CD14-positive monocyte (primary cell): ENCODE results near the gene RBM42. TPM values are rescaled to one million over a fixed set of nuclear protein-coding genes. Genes with fewer than 3 reads are reported as not detected.
"Not testable (repeated sequence)": the region's sequence is repeated elsewhere in the genome, so short reads cannot be mapped to it uniquely, and the experiment has no call there.

Source experiments
- DNase-seq, 3 donors: peaks; one replicate each; pipeline ENCODE4 v3.0.0-alpha.2; 2011 to 2022
- H2AFZ ChIP-seq: 2 replicates; pipeline ENCODE4 v1.6.0; 2012; ENCODE audit warnings: mild to moderate bottlenecking, low read depth, low read length, inconsistent platforms; ENCODE audit not compliant: insufficient read depth, poor library complexity, severe bottlenecking
- H3K27ac ChIP-seq, 2 donors: 1 replicate in 1 of 2; 2 replicates in 1 of 2; pipeline ENCODE4 v1.5.1; 2012 to 2013; ENCODE audit warnings: low read length in 2 of 2, control low read depth in 1 of 2, inconsistent platforms in 1 of 2, low read depth in 1 of 2, mild to moderate bottlenecking in 1 of 2
- H3K27me3 ChIP-seq, 2 donors: one replicate each; pipeline versions ENCODE4 v1.6.0 to v1.6.1; 2011 to 2013; ENCODE audit warnings: low read length in 2 of 2; ENCODE audit not compliant: control insufficient read depth in 2 of 2, insufficient read depth in 2 of 2
- H3K36me3 ChIP-seq, 2 donors: replicated peaks in 1 of 2; 1 replicate in 1 of 2; 2 replicates in 1 of 2; pipeline versions ENCODE4 v1.5.1 to v1.6.1; 2012 to 2013; ENCODE audit warnings: low read length in 2 of 2, control low read depth in 1 of 2, inconsistent platforms in 1 of 2, mild to moderate bottlenecking in 1 of 2; ENCODE audit not compliant: insufficient read depth in 2 of 2, control insufficient read depth in 1 of 2
- H3K4me1 ChIP-seq, 2 donors: 1 replicate in 1 of 2; 2 replicates in 1 of 2; pipeline versions ENCODE4 v1.5.1 to v1.6.1; 2012 to 2013; ENCODE audit warnings: low read length in 2 of 2, control low read depth in 1 of 2, inconsistent platforms in 1 of 2, mild to moderate bottlenecking in 1 of 2, moderate library complexity in 1 of 2; ENCODE audit not compliant: insufficient read depth in 2 of 2, control insufficient read depth in 1 of 2
- H3K4me2 ChIP-seq: replicated peaks from 2 replicates; pipeline ENCODE3; 2012; ENCODE audit warnings: low read length, moderate library complexity, mild to moderate bottlenecking; ENCODE audit not compliant: poor library complexity, severe bottlenecking; ENCODE audit errors: extremely low read depth
- H3K4me3 ChIP-seq, 3 experiments: fragments of 200-600 bp in 1 of 3; sonication (generic) in 1 of 3; replicated peaks in 1 of 3; 1 replicate in 2 of 3; 2 replicates in 1 of 3; pipeline ENCODE4 v1.5.1; 2011 to 2013; ENCODE audit warnings: low read length in 3 of 3, mild to moderate bottlenecking in 3 of 3, control low read depth in 2 of 3, low read depth in 2 of 3, inconsistent platforms in 1 of 3, moderate library complexity in 1 of 3
- H3K79me2 ChIP-seq: 2 replicates; pipeline ENCODE4 v1.6.0; 2012; ENCODE audit warnings: mild to moderate bottlenecking, control low read depth, inconsistent platforms, low read length, moderate library complexity; ENCODE audit not compliant: insufficient read depth
- H3K9ac ChIP-seq: 2 replicates; pipeline ENCODE4 v1.6.0; 2017; ENCODE audit warnings: low read length, mild to moderate bottlenecking; ENCODE audit not compliant: insufficient read depth, poor library complexity, severe bottlenecking
- H3K9me3 ChIP-seq, 2 donors: replicated peaks in 1 of 2; 1 replicate in 1 of 2; 2 replicates in 1 of 2; pipeline versions ENCODE4 v1.5.1 to v1.6.1; 2012 to 2013; ENCODE audit warnings: low read length in 2 of 2, control low read depth in 1 of 2; ENCODE audit not compliant: control insufficient read depth in 1 of 2, insufficient read depth in 1 of 2
- H4K20me1 ChIP-seq: 2 replicates; pipeline ENCODE4 v1.6.0; 2012; ENCODE audit warnings: mild to moderate bottlenecking, low read length, control low read depth, moderate library complexity; ENCODE audit not compliant: insufficient read depth
- H3K27ac Mint-ChIP-seq, 7 donors: one replicate each; pipeline ENCODE4 v1.8.0; 2020; ENCODE audit warnings: mild to moderate bottlenecking in 7 of 7, mixed read lengths in 7 of 7, moderate library complexity in 6 of 7, inconsistent platforms in 2 of 7
- H3K27me3 Mint-ChIP-seq, 3 donors: one replicate each; pipeline ENCODE4 v1.8.0; 2021 to 2022; ENCODE audit warnings: low read depth in 3 of 3, mild to moderate bottlenecking in 3 of 3, mixed read lengths in 3 of 3, moderate library complexity in 3 of 3, inconsistent platforms in 1 of 3
- H3K36me3 Mint-ChIP-seq, 2 donors: one replicate each; pipeline ENCODE4 v1.8.0; 2020; ENCODE audit warnings: mixed read lengths in 2 of 2, inconsistent platforms in 1 of 2, mild to moderate bottlenecking in 1 of 2
- H3K4me1 Mint-ChIP-seq: one replicate; pipeline ENCODE4 v1.8.0; 2020; ENCODE audit warnings: mild to moderate bottlenecking, mixed read lengths
- H3K4me3 Mint-ChIP-seq, 2 donors: one replicate each; pipeline ENCODE4 v1.8.0; 2020; ENCODE audit warnings: mild to moderate bottlenecking in 2 of 2, mixed read lengths in 2 of 2, moderate library complexity in 1 of 2
- H3K9me3 Mint-ChIP-seq, 7 donors: one replicate each; pipeline ENCODE4 v1.8.0; 2020 to 2022; ENCODE audit warnings: mixed read lengths in 7 of 7, mild to moderate bottlenecking in 6 of 7, moderate library complexity in 6 of 7, inconsistent platforms in 2 of 7
- WGBS: methylation state at CpG from one replicate; pipeline ENCODE4 v1.1.5; 2013; ENCODE audit warnings: missing lambda C conversion rate; ENCODE audit not compliant: insufficient coverage; 5-methylcytosine and 5-hydroxymethylcytosine counted together
- intact Hi-C, 2 donors: fragments of 100-400 bp; cut with micrococcal nuclease; formaldehyde crosslinking; loops; one replicate each; pipeline versions ENCODE4 v1.15.0 to v1.15.1; 2023
- polyA plus RNA-seq, 3 donors: library from polyadenylated mRNA; depleted of rRNA in 1 of 3; unstranded in 2 of 3; stranded (reverse) in 1 of 3; fragments of 300-500 nt in 2 of 3; fragments of >200 nt in 1 of 3; fragmentation: Illumina TruSeq in 2 of 3; gene quantifications; 1 replicate in 2 of 3; 2 replicates in 1 of 3; pipeline ENCODE4 v1.2.3, GENCODE V29; 2012 to 2021
- TF ChIP-seq, protein P1 (sequence below): fragments of 200-600 bp; IDR thresholded peaks from one replicate; pipeline ENCODE4 v1.8.0; 2022; ENCODE audit warnings: antibody characterized with exemption, mild to moderate bottlenecking

RBM42 gene
- polyA plus RNA-seq, 3 donors, result 29.5 to 53.3 (median 50.3) TPM

DNA sequence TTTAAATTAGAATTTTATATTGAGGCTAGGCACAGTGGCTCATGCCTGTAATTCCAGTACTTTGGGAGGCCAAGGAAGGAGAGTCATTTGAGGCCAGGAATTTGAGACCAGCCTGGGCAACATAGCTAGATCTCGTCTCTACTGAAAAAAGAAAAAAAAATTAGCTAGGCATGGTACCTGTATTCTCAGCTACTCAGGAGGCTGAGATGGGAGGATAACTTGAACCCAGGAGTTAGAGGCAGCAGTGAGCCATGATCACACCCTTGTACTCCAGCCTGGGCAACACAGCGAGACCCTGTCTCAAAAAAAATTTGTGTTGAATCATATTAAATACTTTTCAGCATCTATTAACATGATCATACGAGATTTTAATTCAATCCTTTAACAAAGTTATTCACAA is 38.0 kb upstream of the RBM42 start:
- no peak overlapping the region for H3K27ac ChIP-seq
- H2AFZ ChIP-seq, result no peak overlapping the region
- Mint-ChIP-seq H3K27me3 (peaks cover 8 to 16% (median 11%) of the 10 kb centered on the region in 3 donors), H3K4me3 (no peak overlapping the region), H3K4me1 (no peaks in the 10 kb centered on the region), H3K27ac (no peak overlapping the region), H3K9me3 (peaks cover 0 to 5% (median 2%) of the 10 kb centered on the region in 7 donors), H3K36me3 (no peaks in the 10 kb centered on the region)
- no peak for DNase-seq
- no peak overlapping the region for H3K9ac ChIP-seq
- no peaks in the 10 kb centered on the region for H3K79me2 ChIP-seq
- no peak overlapping the region for H3K4me3 ChIP-seq
- TF ChIP-seq, protein P1, sequence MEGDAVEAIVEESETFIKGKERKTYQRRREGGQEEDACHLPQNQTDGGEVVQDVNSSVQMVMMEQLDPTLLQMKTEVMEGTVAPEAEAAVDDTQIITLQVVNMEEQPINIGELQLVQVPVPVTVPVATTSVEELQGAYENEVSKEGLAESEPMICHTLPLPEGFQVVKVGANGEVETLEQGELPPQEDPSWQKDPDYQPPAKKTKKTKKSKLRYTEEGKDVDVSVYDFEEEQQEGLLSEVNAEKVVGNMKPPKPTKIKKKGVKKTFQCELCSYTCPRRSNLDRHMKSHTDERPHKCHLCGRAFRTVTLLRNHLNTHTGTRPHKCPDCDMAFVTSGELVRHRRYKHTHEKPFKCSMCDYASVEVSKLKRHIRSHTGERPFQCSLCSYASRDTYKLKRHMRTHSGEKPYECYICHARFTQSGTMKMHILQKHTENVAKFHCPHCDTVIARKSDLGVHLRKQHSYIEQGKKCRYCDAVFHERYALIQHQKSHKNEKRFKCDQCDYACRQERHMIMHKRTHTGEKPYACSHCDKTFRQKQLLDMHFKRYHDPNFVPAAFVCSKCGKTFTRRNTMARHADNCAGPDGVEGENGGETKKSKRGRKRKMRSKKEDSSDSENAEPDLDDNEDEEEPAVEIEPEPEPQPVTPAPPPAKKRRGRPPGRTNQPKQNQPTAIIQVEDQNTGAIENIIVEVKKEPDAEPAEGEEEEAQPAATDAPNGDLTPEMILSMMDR, result no peak
- H4K20me1 ChIP-seq, result no peaks in the 10 kb centered on the region
- H3K36me3 ChIP-seq, result no peaks in the 10 kb centered on the region
- H3K27me3 ChIP-seq, result peaks cover 0 to 2% of the 10 kb centered on the region in 2 donors
- intact Hi-C loops, result no loop called here
- H3K9me3 ChIP-seq, result peaks cover 0 to 3% of the 10 kb centered on the region in 2 donors
- no peak overlapping the region for H3K4me2 ChIP-seq
- no peaks in the 10 kb centered on the region for H3K4me1 ChIP-seq
- WGBS, result 100% methylated on average over 2 of the region's 3 CpGs

DNA sequence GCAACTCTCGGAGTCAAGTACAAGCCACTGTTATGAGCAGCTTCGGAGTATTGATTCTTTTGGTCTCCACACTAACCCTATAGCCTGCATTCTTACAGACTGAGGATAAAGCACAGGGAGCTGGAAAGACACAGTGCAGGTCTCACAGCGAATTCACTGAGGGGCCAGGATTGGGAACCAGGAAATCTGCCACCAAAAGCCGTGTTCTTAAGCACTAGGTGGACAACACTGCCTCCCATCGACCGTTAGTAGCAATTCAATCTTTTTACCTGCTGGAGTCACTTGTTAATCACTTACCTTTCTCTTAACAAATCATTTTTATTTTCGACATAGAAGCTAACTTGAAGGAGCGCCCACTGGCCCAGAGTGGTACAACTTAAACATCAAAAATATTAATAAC is 36.6 kb upstream of the RBM42 start:
- Histone ChIP-seq H3K4me1 (no peaks in the 10 kb centered on the region), H2AFZ (no peak overlapping the region), H3K9ac (no peak overlapping the region), H3K9me3 (no peaks in the 10 kb centered on the region), H4K20me1 (no peaks in the 10 kb centered on the region), H3K79me2 (no peaks in the 10 kb centered on the region), H3K4me2 (no peak overlapping the region), H3K36me3 (no peaks in the 10 kb centered on the region), H3K27ac (no peak overlapping the region), H3K27me3 (no peaks in the 10 kb centered on the region), H3K4me3 (no peak overlapping the region)
- no peak overlapping the region for H3K4me3 Mint-ChIP-seq
- peak overlapping the region in 1 of 7 donors; percentile 45 for H3K27ac Mint-ChIP-seq
- peaks cover 5 to 9% (median 8%) of the 10 kb centered on the region in 3 donors for H3K27me3 Mint-ChIP-seq
- TF ChIP-seq, protein P1, result peak; percentile 37
- no peaks in the 10 kb centered on the region for H3K4me1 Mint-ChIP-seq
- no peaks in the 10 kb centered on the region for H3K36me3 Mint-ChIP-seq
- WGBS, result 39% methylated on average over 5 of the region's 8 CpGs
- peaks cover 0 to 3% (median 0%) of the 10 kb centered on the region in 7 donors for H3K9me3 Mint-ChIP-seq
- DNase-seq, result peak in 2 of 3 donors; percentile 26 to 29
- intact Hi-C loops, result no loop called here

GRCh38 chr19:35595026-35595425 is 33.8 kb upstream of the RBM42 start:
- H3K9me3 ChIP-seq, H3K4me3 Mint-ChIP-seq, H3K4me3 ChIP-seq, H3K36me3 ChIP-seq, H3K36me3 Mint-ChIP-seq, H2AFZ ChIP-seq, H3K27ac Mint-ChIP-seq, intact Hi-C loops, H3K4me1 ChIP-seq, H3K9me3 Mint-ChIP-seq, H3K4me2 ChIP-seq, H3K4me1 Mint-ChIP-seq, H3K79me2 ChIP-seq, H3K27ac ChIP-seq, H3K27me3 ChIP-seq, H4K20me1 ChIP-seq, DNase-seq, H3K9ac ChIP-seq: not testable (repeated sequence)
- 86% methylated on average over 2 of the region's 3 CpGs for WGBS
- peaks cover 6 to 16% (median 11%) of the 10 kb centered on the region in 3 donors for H3K27me3 Mint-ChIP-seq
